ENCODE results near the gene ALK.

Gene ALK

DNA sequence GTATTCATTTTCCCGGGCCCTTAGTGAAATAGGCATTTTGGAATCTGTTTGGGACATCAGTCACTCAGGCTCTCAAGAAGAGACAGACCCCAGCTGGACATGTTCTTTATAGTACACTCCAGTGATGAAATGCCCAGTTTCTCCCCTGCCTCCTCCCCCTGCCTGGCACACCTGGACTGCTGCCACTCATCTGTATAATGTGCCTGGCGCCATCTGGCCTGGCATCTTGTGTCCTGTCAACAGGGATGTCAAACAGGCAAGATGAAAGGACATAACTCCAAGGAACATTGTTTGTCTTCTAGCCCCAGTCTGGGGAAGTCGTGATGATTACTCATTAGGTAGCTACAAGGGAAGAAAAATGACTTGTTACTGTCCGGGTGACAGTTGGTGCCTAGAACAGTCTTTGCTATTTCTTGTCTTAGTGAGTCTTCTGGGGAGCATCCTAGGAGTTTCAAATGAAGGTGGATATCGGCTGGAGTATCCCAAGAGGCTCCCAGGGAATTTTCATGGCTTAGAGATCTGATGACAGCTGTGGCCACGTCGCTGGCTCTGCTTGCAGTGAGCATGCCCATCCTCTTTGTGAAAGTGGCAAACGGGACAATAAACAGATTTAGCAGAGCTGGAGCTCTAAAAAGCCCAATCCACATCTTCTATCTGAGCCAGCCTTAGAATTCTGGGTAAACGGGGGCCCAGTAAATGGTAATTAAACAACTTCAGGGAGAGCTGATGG is 153.6 kb downstream of the ALK start:
- TF ChIP-seq, protein P1, sequence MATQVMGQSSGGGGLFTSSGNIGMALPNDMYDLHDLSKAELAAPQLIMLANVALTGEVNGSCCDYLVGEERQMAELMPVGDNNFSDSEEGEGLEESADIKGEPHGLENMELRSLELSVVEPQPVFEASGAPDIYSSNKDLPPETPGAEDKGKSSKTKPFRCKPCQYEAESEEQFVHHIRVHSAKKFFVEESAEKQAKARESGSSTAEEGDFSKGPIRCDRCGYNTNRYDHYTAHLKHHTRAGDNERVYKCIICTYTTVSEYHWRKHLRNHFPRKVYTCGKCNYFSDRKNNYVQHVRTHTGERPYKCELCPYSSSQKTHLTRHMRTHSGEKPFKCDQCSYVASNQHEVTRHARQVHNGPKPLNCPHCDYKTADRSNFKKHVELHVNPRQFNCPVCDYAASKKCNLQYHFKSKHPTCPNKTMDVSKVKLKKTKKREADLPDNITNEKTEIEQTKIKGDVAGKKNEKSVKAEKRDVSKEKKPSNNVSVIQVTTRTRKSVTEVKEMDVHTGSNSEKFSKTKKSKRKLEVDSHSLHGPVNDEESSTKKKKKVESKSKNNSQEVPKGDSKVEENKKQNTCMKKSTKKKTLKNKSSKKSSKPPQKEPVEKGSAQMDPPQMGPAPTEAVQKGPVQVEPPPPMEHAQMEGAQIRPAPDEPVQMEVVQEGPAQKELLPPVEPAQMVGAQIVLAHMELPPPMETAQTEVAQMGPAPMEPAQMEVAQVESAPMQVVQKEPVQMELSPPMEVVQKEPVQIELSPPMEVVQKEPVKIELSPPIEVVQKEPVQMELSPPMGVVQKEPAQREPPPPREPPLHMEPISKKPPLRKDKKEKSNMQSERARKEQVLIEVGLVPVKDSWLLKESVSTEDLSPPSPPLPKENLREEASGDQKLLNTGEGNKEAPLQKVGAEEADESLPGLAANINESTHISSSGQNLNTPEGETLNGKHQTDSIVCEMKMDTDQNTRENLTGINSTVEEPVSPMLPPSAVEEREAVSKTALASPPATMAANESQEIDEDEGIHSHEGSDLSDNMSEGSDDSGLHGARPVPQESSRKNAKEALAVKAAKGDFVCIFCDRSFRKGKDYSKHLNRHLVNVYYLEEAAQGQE (IDR thresholded peaks at IDR 0.05; ENCODE audit: insufficient read depth in 1 of 2, low read depth in 2 of 2, low read length in 2 of 2): no peak
- TF ChIP-seq TAF1 (IDR thresholded peaks at IDR 0.05; ENCODE audit: borderline replicate concordance, insufficient read depth, low read length) (no peak), SIN3A (IDR thresholded peaks at IDR 0.05; ENCODE audit: borderline replicate concordance, insufficient read depth, low read length) (no peak), POLR2AphosphoS5 (IDR thresholded peaks at IDR 0.05; ENCODE audit: low read depth, low read length) (no peak), FOXP2 (optimal IDR thresholded peaks at IDR 0.05; ENCODE audit: borderline replicate concordance, extremely low read depth, extremely low read length, insufficient read depth) (no peak)

GRCh38 chr2:29766191-29766590 is 155.2 kb downstream of the ALK start:
- no peak for TF ChIP-seq FOXP2 (optimal IDR thresholded peaks at IDR 0.05; ENCODE audit: borderline replicate concordance, extremely low read depth, extremely low read length, insufficient read depth)
- no peak for TF ChIP-seq SIN3A (IDR thresholded peaks at IDR 0.05; ENCODE audit: borderline replicate concordance, insufficient read depth, low read length)
- TF ChIP-seq, protein P1 (IDR thresholded peaks at IDR 0.05; ENCODE audit: insufficient read depth in 1 of 2, low read depth in 2 of 2, low read length in 2 of 2): no peak

GRCh38 chr2:29765721-29766120 is 155.7 kb downstream of the ALK start:
- TF ChIP-seq TAF1 (IDR thresholded peaks at IDR 0.05; ENCODE audit: borderline replicate concordance, insufficient read depth, low read length): no peak
- TF ChIP-seq SIN3A (IDR thresholded peaks at IDR 0.05; ENCODE audit: borderline replicate concordance, insufficient read depth, low read length): no peak
- TF ChIP-seq FOXP2 (optimal IDR thresholded peaks at IDR 0.05; ENCODE audit: borderline replicate concordance, extremely low read depth, extremely low read length, insufficient read depth): no peak
- TF ChIP-seq, protein P1 (IDR thresholded peaks at IDR 0.05; ENCODE audit: insufficient read depth in 1 of 2, low read depth in 2 of 2, low read length in 2 of 2): no peak
- TF ChIP-seq POLR2AphosphoS5 (IDR thresholded peaks at IDR 0.05; ENCODE audit: low read depth, low read length): no peak

- no peak for TF ChIP-seq TAF1 (IDR thresholded peaks at IDR 0.05; ENCODE audit: borderline replicate concordance, insufficient read depth, low read length)
- TF ChIP-seq, protein P1 (IDR thresholded peaks at IDR 0.05; ENCODE audit: insufficient read depth in 1 of 2, low read depth in 2 of 2, low read length in 2 of 2): no peak
- TF ChIP-seq FOXP2 (optimal IDR thresholded peaks at IDR 0.05; ENCODE audit: borderline replicate concordance, extremely low read depth, extremely low read length, insufficient read depth): no peak
- no peak for TF ChIP-seq POLR2AphosphoS5 (IDR thresholded peaks at IDR 0.05; ENCODE audit: low read depth, low read length)
- no peak for TF ChIP-seq SIN3A (IDR thresholded peaks at IDR 0.05; ENCODE audit: borderline replicate concordance, insufficient read depth, low read length)
These were observed 158.0 kb downstream of the ALK start for GRCh38 chr2:29763371-29763770.
